ENCODE measurements around the gene PSMC3. TPM values are rescaled to one million over a fixed set of nuclear protein-coding genes. Genes with fewer than 3 reads are reported as not detected.
A peak's percentile ranks its signal among the peaks of the same experiment; 100 is the strongest.

The PSMC3 gene
- total RNA-seq, 3 donors from 2014 or later, result 70.7 to 115 (median 91.0) TPM

DNA sequence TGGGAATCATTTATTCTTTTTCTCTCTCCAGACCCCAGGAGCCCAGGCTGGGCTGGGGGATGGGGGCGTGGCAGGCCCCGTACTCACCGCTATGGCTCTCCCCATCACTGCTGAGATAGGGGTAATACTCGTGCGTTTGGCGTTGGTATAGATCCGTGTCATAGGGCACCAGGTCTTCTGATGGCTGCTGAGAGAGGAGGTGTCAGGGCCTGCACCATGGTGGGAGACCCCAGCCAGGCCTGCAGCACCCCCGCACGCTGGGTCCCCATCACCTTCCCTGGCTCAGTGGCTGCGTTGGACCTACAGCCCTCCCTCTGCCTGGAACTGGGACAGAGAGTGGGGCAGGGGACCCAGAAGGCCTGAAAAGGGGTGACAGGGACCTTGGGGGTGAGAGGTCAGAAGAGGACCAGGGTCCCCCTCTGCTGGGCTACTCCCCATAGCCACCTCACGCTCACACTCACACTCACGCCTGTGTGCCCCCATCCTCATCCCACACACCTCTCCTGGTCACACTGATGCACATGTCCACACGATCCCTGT is 50.6 kb downstream of the PSMC3 start:
- DNase-seq, result peak in 1 of 3 donors; percentile 30
- ATAC-seq, result no peak
- Histone ChIP-seq H3K4me3 (no peak overlapping the region), H3K36me3 (ENCODE audit: low read depth) (no peaks in the 10 kb centered on the region), H3K9me3 (no peaks in the 10 kb centered on the region), H3K4me1 (ENCODE audit: low read depth) (no peaks in the 10 kb centered on the region)
- TF ChIP-seq CTCF (IDR thresholded peaks at IDR 0.05), result no peak
- intact Hi-C loops (cut with DNase I, micrococcal nuclease), result loop anchor here in 1 of 2 donors (10.0 kb wide), 1 partner anchor 79 kb away; no protein-coding TSS in a partner anchor

GRCh38 chr11:47375020-47375419 is 51.2 kb downstream of the PSMC3 start:
- H3K4me1 ChIP-seq (ENCODE audit: low read depth), result no peaks in the 10 kb centered on the region
- intact Hi-C loops (cut with DNase I, micrococcal nuclease), result loop anchor here in 1 of 2 donors (10.0 kb wide), 1 partner anchor 80 kb away; no protein-coding TSS in a partner anchor
- H3K4me3 ChIP-seq, result no peak overlapping the region
- no peaks in the 10 kb centered on the region for H3K9me3 ChIP-seq
- DNase-seq (peak in 1 of 3 donors; percentile 41), ATAC-seq (no peak)
- no peaks in the 10 kb centered on the region for H3K36me3 ChIP-seq (ENCODE audit: low read depth)
- no peak for TF ChIP-seq CTCF (IDR thresholded peaks at IDR 0.05)

DNA sequence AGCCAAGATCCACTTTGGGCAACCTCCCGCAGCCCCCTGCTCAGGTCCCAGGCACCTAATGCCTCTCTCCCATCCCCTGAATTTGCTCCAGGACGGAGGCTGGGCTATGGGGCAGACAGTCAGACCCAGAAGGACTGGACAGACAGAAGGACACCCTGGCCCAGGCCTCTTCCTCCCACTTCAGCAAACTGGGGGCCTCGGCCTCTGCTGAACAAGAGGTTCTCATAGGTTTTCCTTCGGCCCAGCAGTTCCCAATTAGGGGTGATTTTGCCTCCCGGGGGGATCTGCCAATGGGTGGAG is 51.6 kb downstream of the PSMC3 start:
- intact Hi-C loops (cut with DNase I, micrococcal nuclease), result loop anchor here in 1 of 2 donors (10.0 kb wide), 1 partner anchor 80 kb away; no protein-coding TSS in a partner anchor
- no peak for DNase-seq
- H3K36me3 ChIP-seq (ENCODE audit: low read depth), result no peaks in the 10 kb centered on the region
- no peak overlapping the region for H3K4me3 ChIP-seq
- TF ChIP-seq CTCF (IDR thresholded peaks at IDR 0.05), result no peak
- H3K9me3 ChIP-seq, result no peaks in the 10 kb centered on the region
- H3K4me1 ChIP-seq (ENCODE audit: low read depth), result no peaks in the 10 kb centered on the region
- ATAC-seq, result no peak

DNA sequence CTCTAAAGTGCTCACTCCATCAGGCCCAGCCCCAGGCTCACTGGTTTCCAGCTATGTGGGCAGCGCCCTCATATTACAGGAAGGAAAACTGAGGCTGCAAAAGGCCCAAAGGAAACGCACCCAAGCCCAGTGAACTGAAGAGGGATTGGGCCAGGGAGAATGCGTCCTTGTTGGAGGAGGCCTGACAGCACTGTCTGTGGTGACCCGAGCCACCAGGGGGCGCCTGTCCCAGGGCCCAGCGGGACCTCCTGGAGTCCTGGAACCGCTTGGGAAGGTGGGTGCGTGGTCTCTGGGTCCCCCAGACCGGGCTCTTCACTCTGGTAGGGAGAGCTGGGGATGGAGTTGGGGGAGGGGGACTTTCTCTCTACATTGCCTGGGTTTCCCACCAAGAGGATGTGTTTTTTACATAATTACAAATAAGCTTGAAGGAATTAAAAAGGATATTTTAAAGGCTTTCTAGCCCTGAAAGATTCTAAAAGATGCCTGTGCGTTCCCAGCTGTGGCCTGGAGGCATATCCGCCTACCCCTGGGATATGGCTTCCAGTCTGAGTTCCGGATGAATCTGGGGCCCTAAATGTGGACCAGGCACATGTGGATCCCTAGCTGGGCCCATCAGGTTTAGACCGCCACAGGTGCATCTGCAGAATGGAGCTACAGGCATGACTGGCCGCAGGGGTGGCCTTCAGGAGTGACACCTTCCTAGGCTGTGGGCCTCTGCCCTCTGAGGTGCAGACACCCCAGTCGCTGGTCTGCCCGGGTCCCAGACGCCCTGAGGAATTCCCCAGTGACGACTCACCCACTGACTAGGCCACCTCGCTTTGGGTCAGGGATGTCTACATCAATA is 52.1 kb downstream of the PSMC3 start:
- peak; percentile 80 for ATAC-seq

DNA sequence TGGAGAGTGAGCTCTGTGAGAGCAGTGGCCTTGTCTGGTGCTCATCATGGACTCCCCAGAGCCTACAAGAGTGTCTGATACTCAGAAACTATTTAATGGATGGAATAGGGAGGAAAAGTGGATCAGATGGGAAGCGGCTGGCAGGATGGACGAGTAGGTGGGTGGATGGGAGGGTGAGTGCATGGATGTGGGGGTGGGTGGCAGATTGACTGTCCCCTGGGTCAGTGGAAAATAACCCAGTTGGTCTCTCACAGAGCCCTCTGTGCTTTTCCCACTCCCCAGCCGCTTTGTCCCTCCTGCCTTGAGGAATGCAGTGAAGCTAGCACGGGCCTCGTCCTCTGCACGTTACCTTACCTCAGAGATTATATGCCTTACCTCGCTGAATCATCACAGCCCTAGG is 53.8 kb downstream of the PSMC3 start:
- Histone ChIP-seq H3K4me1 (ENCODE audit: low read depth) (no peaks in the 10 kb centered on the region), H3K4me3 (no peak overlapping the region), H3K36me3 (ENCODE audit: low read depth) (no peaks in the 10 kb centered on the region), H3K9me3 (no peaks in the 10 kb centered on the region)
- intact Hi-C loops (cut with DNase I, micrococcal nuclease), result loop anchor here in 1 of 2 donors (10.0 kb wide), 1 partner anchor 82 kb away; no protein-coding TSS in a partner anchor
- TF ChIP-seq CTCF (IDR thresholded peaks at IDR 0.05), result no peak
- ATAC-seq (no peak), DNase-seq (peak in 1 of 3 donors; percentile 19)

More for the DNA sequence above, 52.1 kb downstream of the PSMC3 start:
- Histone ChIP-seq H3K36me3 (ENCODE audit: low read depth) (no peaks in the 10 kb centered on the region), H3K4me3 (no peak overlapping the region), H3K4me1 (ENCODE audit: low read depth) (no peaks in the 10 kb centered on the region), H3K9me3 (no peaks in the 10 kb centered on the region)
- TF ChIP-seq CTCF (IDR thresholded peaks at IDR 0.05), result peak; percentile 88
- intact Hi-C loops (cut with DNase I, micrococcal nuclease), result loop anchor here in 1 of 2 donors (10.0 kb wide), 1 partner anchor 81 kb away; no protein-coding TSS in a partner anchor
- DNase-seq, result peak; percentile 81 to 92 (median 88)

All from mucosa of descending colon (tissue), 3 donors.